Activated CD4-positive, alpha-beta T cell treated with anti-CD3 and anti-CD28 coated beads, Interleukin-2, amount 50 U/mL, for 16 hours (primary cell): Measurements from ENCODE around the gene PITPNC1.
"Not testable (repeated sequence)": the region's sequence is repeated elsewhere in the genome, so short reads cannot be mapped to it uniquely, and the experiment has no call there.

Experiments used
- DNase-seq: peaks from one replicate; pipeline ENCODE4 v3.0.0-alpha.2; 2020

Gene PITPNC1

DNA sequence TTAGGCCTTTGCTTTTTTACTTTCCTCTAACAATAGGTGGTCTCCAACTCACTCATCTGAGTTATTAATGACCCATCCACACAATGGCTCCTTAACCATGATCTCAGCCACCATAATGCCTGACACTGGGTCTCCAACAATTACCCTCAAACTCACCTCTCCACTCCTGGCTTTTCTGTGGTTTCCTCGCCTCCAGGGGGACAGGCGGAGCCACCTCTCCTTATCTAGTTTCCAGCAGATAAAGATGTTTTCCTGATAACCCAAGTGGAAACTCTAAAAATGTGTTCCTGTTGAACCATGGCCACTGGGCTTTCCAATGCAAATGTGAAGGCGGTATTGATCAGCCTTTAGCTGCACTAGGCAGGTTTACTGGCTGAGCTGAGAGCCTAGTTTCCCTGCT, 331.3 kb downstream of the PITPNC1 start:
- DNase-seq = no peak

DNA sequence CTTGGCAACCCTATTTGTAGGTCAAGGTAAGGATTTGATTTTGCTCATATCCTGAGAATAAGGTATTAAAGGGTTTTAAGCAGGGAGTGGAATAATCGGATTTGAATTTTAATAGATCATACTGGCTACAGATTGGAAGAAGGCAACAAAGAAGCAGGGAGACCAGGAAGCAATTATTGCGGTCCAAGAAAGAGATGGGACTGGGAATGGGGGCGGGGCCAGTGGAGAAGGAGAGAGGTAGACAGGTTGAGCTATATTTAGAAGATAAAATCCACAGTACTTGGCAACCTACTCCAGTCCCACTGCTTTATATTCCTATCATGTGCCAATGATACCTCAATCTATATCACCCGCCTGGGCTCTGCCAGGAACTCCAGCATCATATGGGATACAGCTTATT, 334.8 kb downstream of the PITPNC1 start:
- DNase-seq = no peak

DNA sequence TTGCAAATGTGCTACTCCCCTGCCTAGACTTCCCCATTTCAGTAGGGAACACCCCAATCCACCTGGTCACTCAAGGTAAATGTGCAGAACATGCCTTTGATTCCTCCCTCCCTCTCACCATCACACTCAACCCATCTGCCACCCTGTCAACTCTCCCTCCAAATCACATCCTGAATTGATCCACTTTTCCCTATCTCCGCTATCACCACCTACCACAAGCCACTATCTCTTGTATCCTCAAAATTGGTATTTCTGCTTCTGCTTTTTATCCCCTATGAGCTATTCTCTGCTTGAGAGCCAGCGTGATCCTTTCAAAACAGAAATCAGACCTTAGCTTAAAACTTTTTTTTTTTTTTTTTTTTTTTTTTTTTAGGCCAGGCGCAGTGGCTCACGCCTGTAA, 335.3 kb downstream of the PITPNC1 start:
- no peak for DNase-seq

DNA sequence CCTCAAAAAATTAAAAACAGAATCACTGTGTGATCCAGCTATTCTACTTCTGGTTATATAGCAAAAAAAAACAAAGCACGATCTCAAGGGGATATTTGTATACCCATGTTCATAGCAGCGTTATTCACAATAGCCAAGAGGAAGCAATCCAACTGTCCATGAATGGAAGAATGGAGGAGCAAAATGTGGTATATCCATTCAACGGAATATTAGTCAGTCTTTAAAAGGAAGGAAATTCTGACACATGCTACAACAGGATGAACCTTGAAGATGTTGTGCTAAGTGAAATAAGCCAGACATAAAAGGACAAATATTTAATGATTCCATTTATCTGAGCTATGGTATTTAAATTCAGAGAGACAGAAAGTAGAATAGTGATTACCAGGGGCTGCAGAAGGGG, 336.1 kb downstream of the PITPNC1 start:
- DNase-seq = no peak

DNA sequence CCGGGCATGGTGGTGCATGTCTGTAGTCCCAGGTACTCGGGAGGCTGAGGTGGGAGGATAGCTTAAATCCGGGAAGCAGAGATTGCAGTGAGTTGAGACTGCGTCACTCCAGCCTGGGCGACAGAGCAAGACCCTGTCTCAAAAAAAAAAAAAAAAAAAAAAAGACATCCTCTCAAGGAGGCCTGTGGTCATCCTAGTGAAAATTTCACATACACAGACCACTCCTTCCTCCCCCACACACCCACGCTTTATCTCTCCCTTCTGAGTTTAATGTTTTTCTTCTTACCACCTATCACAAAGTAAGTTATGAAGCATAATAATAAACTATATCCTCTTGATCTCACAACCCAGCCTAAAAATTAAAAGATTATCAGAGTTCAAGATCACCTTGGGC, 339.3 kb downstream of the PITPNC1 start:
- DNase-seq = no peak

DNA sequence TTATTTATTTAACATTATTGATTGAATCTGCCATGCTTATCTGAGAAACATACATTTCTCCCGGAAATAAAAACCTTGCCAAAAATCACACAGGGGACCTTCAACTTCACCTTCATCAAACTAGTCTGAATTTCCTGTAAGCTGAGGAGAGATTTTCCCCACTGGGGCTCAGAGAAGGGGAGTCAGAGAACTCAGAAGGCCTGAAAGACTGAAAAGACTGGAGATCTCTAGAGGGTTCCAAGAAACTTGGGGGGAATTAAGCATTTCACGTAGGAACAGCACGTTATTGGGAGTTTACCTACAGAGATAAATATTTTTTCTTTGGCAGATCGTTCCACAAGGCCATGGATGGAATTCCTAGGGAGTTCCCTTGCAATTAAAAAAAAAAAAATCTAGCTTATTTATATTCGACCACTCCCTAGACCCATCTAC, 340.1 kb downstream of the PITPNC1 start:
- DNase-seq = peak; percentile 18

DNA sequence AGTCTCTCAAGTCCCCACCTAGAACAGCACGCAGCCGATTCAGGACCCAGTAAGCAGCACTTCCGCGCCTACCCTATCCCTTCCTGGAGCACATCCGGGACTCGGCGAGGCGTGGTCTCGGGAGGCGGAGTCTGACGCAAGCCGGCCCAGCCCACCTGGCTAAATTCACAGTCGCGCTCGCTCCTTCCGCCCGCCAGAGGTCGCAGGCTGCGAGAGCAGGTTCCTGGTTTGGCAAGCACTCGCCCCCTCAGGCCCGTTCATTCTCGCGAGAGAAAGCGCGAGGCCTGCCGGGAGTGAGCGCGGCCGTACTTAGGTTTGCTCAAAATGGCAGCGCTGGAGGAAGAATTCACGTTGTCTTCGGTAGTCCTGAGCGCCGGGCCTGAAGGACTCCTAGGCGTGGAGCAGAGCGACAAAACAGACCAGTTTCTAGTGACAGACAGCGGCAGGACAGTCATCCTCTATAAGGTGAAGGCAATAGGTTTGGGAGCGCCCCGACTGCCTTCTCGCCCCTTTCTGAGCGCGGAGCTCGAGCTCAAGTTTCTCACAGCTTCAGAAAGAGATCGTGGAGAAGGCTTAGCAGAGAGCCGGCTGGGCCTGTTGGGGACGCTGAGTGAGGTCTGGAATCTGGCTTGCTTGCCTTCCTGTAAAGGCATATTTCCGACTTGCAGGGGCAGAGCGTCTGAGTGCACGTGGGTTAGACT, 340.7 kb downstream of the PITPNC1 start, which contains the start of gene NOL11:
Gene NOL11 (plus strand): TSS at position 313 of the 701 bp plus-strand sequence. CDS start 12 bp downstream, at position 325.
- peak; percentile 100 for DNase-seq

DNA sequence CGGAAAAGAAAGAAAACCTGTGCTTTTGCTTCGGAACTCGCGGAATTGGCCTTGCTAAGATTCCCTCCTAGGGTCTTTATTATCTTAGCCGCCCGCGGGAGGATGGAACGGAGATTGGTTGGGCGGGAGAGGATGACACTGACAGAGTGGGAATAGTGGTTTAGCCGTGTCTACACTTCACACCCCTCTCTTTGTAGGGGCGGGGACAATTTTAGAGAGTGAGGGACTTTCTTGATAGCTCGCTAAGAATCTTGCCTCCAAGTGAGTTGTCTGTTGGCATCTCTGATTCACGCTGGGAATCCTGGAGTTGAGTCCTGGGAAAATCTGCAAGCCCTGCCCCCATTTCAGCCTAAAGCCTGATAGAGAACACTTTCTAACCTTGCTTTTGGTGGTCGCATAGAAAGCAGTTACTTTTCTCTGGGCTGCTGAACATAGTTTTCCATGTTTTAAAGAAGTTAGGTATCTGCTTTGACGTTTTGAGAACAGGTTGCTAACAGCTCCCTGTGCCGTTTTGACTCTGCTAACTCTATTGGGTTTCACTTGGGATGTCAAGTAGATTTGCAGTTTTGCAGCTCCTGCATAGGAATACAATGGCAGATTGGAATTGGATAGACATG, 341.4 kb downstream of the PITPNC1 start:
- peak; percentile 57 for DNase-seq

DNA sequence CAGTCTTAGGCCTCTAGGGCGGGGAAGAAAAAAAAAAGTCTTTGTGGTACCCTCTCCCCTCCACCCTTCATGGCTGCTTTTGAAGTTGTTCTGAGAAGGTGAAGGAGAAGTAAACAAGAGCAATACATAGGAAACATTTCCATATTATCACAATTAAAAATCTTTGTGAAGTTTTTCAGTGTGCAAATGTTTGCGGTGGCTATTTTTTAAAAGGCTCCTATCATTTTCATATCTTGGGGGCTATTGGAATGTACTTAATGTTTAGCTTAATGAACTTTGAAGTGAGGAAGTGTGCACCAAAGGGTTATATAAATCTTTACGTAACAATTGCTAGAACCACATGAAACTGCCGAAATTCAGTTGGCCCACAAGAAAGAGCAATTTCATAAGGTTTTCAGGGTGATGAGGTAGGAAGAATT, 348.3 kb downstream of the PITPNC1 start:
- no peak for DNase-seq

DNA sequence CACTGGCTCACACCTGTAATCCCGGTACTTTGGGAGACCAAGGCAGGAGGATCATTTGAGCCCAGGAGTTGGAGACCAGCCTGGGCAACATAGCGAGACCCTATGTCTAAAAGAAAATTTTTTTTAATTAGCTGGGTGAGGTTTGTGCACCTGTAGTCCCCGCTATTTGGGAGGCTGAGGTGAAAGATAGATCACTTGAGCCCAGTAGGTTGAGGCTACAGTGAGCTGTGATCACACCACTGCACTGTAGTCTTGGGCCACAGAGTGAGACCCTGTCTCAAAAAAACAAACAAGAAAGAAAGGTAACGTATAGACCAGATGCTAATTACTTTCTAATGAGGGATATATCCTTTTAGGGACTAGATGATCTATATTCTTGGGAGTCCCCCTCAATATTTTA, 348.7 kb downstream of the PITPNC1 start:
- no peak for DNase-seq

DNA sequence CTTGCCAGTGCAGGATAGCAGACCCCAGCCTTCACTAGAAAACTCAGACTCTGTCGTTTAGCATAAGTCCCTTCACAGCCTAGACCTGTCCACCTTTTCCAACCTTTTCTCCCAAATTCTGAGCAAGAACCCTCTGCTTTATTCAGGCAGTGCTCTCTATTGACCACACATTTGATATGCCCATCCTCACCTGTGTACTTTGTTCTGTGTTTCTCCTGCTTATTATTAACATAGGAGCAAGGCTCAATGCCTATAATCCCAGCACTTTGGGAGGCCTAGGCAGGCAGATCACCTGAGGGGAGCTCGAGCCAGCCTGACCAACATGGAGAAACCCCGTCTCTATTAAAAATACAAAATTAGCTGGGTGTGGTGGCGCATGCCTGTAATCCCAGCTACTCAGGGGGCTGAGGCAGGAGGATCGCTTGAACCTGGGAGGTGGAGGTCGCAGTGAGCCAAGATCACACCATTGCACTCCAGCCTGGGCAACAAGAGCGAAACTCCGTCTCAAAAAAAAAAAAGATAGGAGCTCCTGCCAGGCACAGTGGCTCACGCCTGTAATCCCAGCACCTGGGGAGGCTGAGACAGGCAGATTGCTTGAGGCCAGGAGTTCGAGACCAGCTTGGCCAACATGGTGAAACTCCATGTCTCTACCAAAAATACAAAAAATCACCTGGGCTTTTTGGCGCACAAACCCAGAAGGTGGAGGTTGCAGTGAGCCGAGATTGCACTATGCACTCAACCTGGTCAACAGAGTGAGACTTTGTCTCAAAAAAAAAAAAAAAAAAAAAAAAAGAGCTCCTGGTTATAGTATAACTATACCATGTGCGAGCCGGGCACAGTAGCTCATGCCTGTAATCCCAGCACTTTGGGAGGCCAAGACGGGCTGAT, 350.3 kb downstream of the PITPNC1 start:
- DNase-seq = not testable (repeated sequence)

DNA sequence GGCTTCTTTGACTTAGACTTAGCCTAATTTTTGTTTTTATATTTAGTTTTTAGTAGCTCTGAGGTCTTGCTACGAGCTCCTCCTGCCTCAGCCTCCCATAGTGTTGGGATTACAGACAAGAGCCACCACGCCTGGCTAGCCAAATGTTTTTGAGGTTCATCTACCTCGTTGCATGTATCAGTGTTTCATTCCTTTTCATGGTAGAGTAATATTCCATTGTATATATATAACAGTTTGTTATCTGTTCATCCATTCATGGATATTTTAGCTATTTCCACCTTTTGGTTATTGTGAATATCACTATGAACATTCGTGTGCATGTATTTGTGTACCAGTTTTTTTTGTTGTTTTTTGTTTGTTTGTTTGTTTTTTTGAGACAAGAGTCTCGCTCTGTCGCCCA, 352.8 kb downstream of the PITPNC1 start:
- no peak for DNase-seq

DNA sequence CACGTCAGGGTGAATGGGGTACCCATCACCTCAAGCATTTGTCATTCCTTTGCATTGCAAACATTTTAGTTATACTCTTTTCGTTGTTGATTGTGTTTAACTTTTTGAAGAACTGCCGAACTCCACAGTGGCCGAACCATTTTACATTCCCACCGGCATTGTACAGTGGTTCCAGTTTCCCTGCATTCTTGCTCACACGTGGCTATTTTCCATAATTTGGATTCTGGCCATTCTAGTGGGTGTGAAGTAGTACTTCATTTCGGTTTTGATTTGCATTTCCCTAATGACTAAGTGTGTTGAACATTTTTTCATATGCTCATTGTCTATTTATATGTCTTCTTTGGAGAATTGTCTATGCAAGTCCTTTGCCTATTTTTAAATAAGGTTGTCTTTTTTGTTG, 353.6 kb downstream of the PITPNC1 start:
- DNase-seq = no peak

DNA sequence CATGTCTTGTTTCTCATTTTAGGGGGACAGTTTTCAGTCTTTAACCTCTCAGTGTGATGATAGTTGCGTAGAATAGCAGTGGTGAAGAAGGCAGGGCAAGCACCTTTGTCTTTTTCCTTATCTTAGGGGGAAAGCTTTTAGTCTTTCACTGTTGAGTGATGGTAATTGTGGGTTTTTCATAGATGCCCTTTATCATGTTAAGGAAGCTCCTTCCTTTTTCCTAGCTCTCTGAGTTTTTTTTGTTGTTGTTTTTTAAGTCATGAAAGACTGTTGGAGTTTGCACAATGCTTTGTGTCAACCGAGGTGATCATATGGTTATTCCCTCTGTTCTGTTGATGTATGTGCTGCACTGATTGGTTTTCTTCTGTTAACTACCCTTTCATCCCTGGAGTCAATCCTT, 356.4 kb downstream of the PITPNC1 start:
- DNase-seq = no peak

DNA sequence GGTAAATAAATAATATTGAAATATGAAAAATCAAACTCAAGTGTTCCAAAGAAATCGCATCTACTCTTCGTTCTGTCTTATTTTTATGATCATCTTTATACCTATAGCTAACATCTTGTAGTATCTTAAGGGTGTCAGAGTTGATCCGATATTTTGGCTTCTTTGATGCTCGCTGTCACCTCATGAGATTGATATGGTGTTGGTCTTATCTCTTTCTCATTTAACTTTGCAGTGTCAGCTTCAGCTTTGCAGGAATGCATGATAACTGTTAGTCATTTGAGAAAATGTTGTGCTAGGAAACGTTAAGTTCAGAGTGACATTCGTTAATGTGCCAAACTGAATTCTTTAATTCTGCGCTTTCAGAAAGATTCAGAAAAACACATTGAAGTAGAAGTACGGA, 360.1 kb downstream of the PITPNC1 start:
- DNase-seq = no peak

DNA sequence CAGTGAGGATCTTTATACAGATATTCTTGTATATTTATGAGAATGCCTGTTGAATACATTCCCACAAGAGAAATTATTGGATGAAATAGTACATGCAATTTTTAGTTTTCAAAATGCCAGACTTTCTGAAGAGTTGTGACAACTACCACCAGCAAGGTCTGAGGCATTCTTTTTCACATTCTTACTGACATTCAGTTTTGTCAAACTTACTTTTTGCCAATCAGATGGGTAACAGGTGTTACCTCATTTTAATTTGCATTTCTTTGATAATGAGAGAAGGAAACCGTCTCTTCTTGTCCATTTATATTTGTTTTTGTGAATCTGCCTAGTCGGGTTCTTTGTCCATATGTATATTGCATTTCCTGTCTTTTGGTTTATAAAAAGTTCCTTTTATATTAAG, 364.9 kb downstream of the PITPNC1 start:
- no peak for DNase-seq
